Effector memory CD8-positive, alpha-beta T cell (primary cell): Measurements from ENCODE around the gene RAPGEF6.

Experiments
- ATAC-seq: fragments of 150-1000 bp; cut with Tn5 transposase; replicated peaks from 2 replicates; pipeline ENCODE4 v1.10.0; 2021; ENCODE audit warnings: mild to moderate bottlenecking, moderate library complexity
- DNase-seq, 3 experiments: peaks; one replicate each; pipeline ENCODE4 v3.0.0; 2021
- H3K27ac Mint-ChIP-seq, 2 donors: one replicate each; pipeline ENCODE4 v1.8.0; 2022; ENCODE audit warnings: mild to moderate bottlenecking in 2 of 2, mixed read lengths in 2 of 2, moderate library complexity in 2 of 2
- H3K27me3 Mint-ChIP-seq, 2 donors: one replicate each; pipeline ENCODE4 v1.8.0; 2022; ENCODE audit warnings: mixed read lengths in 2 of 2
- H3K36me3 Mint-ChIP-seq: one replicate; pipeline ENCODE4 v1.8.0; 2022; ENCODE audit warnings: mild to moderate bottlenecking, moderate library complexity, mixed read lengths; ENCODE audit not compliant: insufficient read depth
- H3K4me1 Mint-ChIP-seq, 2 donors: one replicate each; pipeline ENCODE4 v1.8.0; 2022; ENCODE audit warnings: low read depth in 2 of 2, mixed read lengths in 2 of 2
- H3K4me3 Mint-ChIP-seq, 2 donors: one replicate each; pipeline ENCODE4 v1.8.0; 2022; ENCODE audit warnings: mild to moderate bottlenecking in 2 of 2, mixed read lengths in 2 of 2, moderate library complexity in 2 of 2
- H3K9me3 Mint-ChIP-seq, 2 donors: one replicate each; pipeline ENCODE4 v1.8.0; 2022; ENCODE audit warnings: mixed read lengths in 2 of 2

The RAPGEF6 gene

DNA sequence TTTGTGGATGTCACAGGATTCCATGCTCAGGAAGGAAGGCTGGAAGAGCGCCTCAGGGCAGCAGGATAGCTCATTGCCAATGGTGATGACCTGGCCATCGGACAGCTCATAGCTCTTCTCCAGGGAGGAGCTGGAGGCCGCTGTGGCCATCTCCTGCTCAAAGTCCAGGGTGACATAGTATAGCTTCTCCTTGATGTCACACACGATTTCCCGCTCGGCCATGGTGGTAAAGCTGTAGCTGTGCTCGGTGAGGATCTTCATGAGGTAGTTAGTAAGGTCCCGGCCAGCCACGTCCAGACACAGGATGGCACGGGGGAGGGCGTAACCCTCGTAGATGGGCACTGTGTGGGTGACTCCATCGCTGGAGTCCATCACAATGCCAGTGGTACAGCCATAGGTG is 24.3 kb upstream of the RAPGEF6 start:
- ATAC-seq (no peak), DNase-seq (no peak)
- no peak overlapping the region for H3K27ac Mint-ChIP-seq
- H3K9me3 Mint-ChIP-seq, result peaks cover 2 to 9% of the 10 kb centered on the region in 2 donors
- H3K4me3 Mint-ChIP-seq, result no peak overlapping the region
- H3K4me1 Mint-ChIP-seq, result peaks cover 4 to 10% of the 10 kb centered on the region in 2 donors
- H3K27me3 Mint-ChIP-seq, result no peaks in the 10 kb centered on the region
- H3K36me3 Mint-ChIP-seq, result peaks cover 24% of the 10 kb centered on the region

DNA sequence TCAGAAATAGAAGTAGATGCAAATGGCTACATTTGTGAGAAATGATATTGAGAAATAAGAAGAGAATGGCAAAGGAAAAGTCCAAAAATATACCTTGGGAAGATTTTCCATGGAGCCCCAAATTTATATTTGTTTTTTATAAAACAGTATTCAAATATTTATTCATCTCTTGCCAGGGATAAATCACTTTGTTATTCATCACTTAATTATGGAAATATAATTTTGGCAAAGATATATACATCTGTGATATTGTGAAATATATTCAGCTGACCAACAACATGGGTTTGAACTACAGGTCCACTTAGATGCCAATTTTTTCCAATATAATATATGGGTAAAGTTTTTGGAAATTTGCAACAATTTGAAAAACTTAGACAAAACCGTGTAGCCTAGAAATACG is 19.7 kb upstream of the RAPGEF6 start:
- Mint-ChIP-seq H3K27ac (no peak overlapping the region), H3K4me3 (no peak overlapping the region), H3K9me3 (peaks cover 0 to 9% of the 10 kb centered on the region in 2 donors), H3K27me3 (no peaks in the 10 kb centered on the region), H3K36me3 (peaks cover 26% of the 10 kb centered on the region), H3K4me1 (peaks cover 4 to 12% of the 10 kb centered on the region in 2 donors)
- DNase-seq (no peak), ATAC-seq (no peak)

DNA sequence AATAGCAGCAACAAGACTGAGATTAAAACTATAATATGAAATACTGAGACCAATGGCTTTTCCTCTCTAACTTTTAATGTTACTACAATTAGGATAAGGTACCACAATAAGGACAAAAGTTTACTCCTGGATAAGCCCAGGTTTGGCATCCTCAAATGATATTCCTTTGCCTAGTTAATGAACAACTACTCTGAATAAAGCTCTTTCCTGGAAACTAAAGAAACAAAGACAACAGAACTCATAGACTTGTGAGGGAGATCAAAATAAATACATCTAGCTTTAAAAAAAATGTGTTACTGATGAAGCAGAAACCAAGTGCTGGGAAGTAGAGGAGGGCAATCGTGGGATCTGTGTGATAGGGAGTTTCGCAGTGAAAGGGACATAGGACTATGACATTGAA is 19.3 kb upstream of the RAPGEF6 start:
- peaks cover 4 to 9% of the 10 kb centered on the region in 2 donors for H3K4me1 Mint-ChIP-seq

DNA sequence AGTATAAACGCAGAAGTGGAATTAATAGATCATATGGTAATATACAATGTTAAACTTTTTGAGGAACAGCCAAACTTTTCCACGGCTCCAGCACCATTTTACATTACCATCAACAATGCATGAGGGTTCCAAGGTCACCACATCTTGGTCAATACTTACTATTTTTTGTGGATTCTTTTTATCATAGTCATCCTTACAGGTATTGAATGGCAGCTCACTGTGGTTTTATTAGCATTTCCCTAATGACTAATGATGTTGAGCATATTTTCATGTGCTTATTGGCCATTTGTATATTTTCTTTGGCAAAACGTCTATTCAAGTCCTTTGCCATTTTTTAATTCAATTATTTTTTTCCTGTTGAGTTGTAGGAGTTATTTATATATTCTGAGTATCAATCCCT is 14.1 kb upstream of the RAPGEF6 start:
- Mint-ChIP-seq H3K27me3 (no peaks in the 10 kb centered on the region), H3K36me3 (peaks cover 19% of the 10 kb centered on the region), H3K4me1 (peaks cover 0 to under 1% of the 10 kb centered on the region in 2 donors), H3K9me3 (no peaks in the 10 kb centered on the region), H3K27ac (no peak overlapping the region), H3K4me3 (no peak overlapping the region)
- no peak for DNase-seq
- no peak for ATAC-seq

More for the DNA sequence above, 19.3 kb upstream of the RAPGEF6 start:
- no peak overlapping the region for H3K4me3 Mint-ChIP-seq
- no peak for ATAC-seq
- H3K9me3 Mint-ChIP-seq, result peaks cover 0 to 5% of the 10 kb centered on the region in 2 donors
- H3K27me3 Mint-ChIP-seq, result no peaks in the 10 kb centered on the region
- H3K36me3 Mint-ChIP-seq, result peaks cover 24% of the 10 kb centered on the region
- no peak for DNase-seq
- H3K27ac Mint-ChIP-seq, result no peak overlapping the region

DNA sequence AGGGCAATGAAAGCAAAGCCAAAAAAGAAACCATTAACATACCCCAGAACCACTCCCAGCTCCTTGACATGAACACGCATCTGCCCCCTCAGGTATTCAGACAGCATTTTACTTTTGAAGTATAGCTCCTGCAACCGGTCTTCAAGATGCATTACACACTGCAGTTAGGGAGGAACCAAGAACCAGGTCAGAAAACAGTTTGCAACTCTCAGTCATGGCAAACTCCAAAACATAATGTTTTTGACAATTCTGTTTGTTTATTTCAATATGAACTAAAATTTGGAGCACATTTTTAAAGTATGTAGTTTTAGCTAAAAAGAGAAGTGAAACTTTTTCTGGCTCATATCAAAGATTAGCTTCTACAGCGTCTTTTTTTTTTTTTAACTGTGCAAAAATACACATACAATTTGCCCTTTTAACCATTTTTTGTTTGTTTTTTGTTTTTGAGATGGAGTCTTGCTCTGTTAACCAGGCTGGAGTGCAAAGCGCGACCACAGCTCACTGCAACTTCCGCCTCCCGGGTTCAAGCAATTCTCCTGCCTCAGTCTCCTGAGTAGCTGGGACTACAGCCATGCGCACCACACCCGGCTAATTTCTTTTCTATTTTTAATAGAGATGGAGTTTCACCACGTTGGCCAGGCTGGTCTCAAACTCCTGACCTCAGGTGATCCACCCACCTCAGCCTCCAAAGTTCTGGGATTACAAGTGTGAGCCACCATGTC is 12.2 kb upstream of the RAPGEF6 start:
- H3K4me3 Mint-ChIP-seq, result no peak overlapping the region
- no peak for ATAC-seq
- H3K27ac Mint-ChIP-seq, result no peak overlapping the region
- H3K36me3 Mint-ChIP-seq, result peaks cover 19% of the 10 kb centered on the region
- no peaks in the 10 kb centered on the region for H3K27me3 Mint-ChIP-seq
- DNase-seq, result no peak
- no peaks in the 10 kb centered on the region for H3K4me1 Mint-ChIP-seq
- H3K9me3 Mint-ChIP-seq, result no peaks in the 10 kb centered on the region

DNA sequence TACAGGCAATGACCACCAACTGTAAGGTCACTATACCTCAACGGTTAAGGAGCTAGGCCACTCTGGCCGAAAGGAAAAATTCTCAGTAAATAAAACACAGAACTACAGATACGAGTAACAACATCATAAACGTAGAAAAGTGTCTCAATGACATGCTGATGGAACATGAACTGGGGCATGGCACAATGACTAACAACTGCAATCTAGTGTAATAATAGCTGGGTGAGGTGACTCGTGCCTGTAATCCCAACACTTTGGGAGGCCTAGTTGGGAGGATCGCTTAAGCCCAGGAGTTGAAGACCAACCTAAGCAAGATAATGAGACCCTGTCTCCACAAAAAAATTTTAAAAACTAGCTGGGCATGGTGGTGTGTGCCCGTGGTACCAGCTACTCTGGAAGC is 9.8 kb upstream of the RAPGEF6 start:
- H3K36me3 Mint-ChIP-seq, result peaks cover 6% of the 10 kb centered on the region
- H3K27ac Mint-ChIP-seq, result peak overlapping the region in 1 of 2 donors; percentile 25
- no peaks in the 10 kb centered on the region for H3K4me1 Mint-ChIP-seq
- DNase-seq (no peak), ATAC-seq (no peak)
- H3K27me3 Mint-ChIP-seq, result no peaks in the 10 kb centered on the region
- no peak overlapping the region for H3K4me3 Mint-ChIP-seq
- H3K9me3 Mint-ChIP-seq, result no peaks in the 10 kb centered on the region

DNA sequence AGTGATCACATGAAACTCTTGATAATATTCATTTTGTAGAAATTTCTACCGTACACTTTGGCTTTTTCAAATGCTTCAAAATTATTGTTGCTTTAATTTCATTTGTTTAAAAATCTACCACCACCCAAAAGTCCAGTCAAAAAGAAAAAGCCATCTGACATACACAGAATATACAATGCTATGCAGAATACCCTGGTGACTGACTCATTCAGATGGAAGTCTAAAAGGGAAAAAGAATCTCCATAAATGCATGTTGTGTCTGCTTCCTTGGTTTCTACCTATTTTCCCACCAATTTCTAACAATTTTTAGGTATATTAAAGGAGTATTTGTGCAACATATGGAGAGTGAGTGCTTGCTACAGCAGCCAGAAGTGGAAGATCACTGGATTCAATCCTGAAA is 9.3 kb upstream of the RAPGEF6 start:
- DNase-seq (no peak), ATAC-seq (no peak)
- peaks cover 0 to 2% of the 10 kb centered on the region in 2 donors for H3K4me1 Mint-ChIP-seq
- H3K4me3 Mint-ChIP-seq, result no peak overlapping the region
- H3K27me3 Mint-ChIP-seq, result no peaks in the 10 kb centered on the region
- H3K36me3 Mint-ChIP-seq, result peaks cover 6% of the 10 kb centered on the region
- H3K9me3 Mint-ChIP-seq, result no peaks in the 10 kb centered on the region
- H3K27ac Mint-ChIP-seq, result no peak overlapping the region

DNA sequence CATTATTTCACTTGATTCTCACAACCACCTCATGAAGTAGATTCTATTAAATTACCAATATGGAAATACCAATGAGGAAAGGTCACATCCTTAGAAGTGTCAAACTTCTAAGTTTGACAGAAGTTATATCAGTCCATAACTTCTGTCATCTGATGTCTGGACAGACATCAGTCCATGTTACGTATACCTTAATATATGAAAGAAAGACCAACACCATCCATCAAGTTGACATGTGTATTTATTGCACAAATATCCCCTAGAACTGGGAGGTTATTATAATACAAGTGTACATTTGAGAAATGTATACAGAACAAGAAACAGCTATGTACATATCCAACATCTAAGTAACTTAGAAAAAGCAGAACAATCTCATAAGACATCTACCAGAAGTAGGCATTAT is 6.5 kb upstream of the RAPGEF6 start:
- ATAC-seq (no peak), DNase-seq (no peak)
- H3K4me1 Mint-ChIP-seq, result peaks cover 1 to 2% of the 10 kb centered on the region in 2 donors
- H3K9me3 Mint-ChIP-seq, result no peaks in the 10 kb centered on the region
- H3K27ac Mint-ChIP-seq, result no peak overlapping the region
- no peaks in the 10 kb centered on the region for H3K27me3 Mint-ChIP-seq
- H3K4me3 Mint-ChIP-seq, result no peak overlapping the region
- H3K36me3 Mint-ChIP-seq, result no peaks in the 10 kb centered on the region

DNA sequence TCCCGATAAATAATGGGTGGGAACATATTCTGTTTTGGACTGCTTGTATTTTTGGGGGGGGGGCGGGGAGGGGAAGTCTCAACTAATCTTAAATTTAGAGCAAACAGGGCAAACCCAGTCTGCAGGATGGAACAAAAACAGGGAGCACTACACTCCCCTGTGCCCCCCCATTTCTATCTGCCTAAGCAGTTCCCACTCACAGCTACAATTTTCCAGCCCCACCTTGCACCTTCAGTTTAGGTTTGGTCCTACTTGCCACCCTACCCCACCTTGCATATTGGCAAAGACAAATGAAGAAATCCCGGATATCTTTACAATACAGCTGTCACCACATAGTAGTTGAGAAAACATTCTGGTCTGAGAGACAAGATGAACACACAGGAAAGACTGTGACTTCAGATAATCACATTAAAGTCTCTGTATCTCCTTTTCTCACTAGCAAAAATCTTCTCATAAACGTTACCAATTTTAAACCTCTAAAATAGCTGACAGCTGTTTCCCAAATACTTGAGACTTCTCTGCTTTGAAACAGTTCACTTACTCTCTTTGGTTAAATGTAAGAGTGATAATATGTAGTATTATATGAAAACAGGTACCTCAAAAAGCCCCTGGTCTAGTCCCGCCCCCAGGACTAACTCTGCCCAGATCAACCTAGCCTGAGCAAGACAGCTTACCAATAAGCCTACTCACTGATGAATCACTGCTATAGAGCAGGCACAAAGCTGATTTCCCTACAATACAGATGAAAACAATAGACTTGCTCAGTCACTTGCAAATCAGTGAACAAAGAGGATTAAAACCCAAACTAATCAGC is 5.2 kb upstream of the RAPGEF6 start:
- Mint-ChIP-seq H3K27me3 (no peaks in the 10 kb centered on the region), H3K9me3 (no peaks in the 10 kb centered on the region), H3K4me3 (no peak overlapping the region), H3K27ac (peak overlapping the region; percentile 1 to 23), H3K4me1 (peaks cover 2 to 8% of the 10 kb centered on the region in 2 donors), H3K36me3 (peaks cover 7% of the 10 kb centered on the region)
- DNase-seq (no peak), ATAC-seq (no peak)

DNA sequence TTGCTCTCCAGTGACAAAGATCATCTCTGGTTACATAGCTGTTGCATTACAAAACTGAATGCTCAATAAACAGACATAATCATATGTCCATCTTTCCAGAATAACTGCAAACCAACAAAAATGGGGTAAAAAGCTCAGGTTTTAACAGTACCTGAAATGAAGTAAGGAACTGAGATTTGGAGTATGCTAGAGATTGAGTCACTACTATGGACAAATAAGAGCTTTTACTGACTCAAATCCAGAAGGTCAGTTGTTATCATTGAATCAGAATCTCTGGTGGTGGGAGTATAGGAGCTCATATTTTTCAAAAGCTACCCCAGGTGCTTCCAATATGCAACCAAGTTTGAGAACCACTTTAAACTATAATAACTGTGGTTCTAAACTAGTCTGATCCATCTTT is 4.1 kb upstream of the RAPGEF6 start:
- Mint-ChIP-seq H3K27ac (no peak overlapping the region), H3K4me1 (peaks cover 5 to 13% of the 10 kb centered on the region in 2 donors), H3K9me3 (no peaks in the 10 kb centered on the region), H3K4me3 (no peak overlapping the region), H3K36me3 (peaks cover 16% of the 10 kb centered on the region), H3K27me3 (no peaks in the 10 kb centered on the region)
- no peak for ATAC-seq
- DNase-seq, result no peak

DNA sequence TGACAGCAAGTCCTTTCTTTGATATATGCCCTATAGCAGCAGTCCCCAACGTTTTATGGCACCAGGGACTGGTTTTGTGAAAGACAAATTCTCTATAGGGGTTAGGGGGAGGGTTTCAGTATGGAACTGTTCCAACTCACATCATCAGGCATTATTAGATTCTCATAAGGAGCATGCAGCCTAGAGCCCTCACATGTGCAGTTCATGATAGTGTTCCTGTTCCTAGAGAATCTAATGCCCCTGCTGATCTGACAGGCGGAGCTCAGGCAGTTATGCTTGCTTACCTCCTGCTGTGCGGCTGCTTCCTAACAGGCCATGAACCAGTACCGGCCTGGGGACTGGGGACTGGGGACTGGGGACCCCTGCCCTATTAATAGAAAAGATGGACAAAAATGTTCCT is 2.7 kb upstream of the RAPGEF6 start:
- Mint-ChIP-seq H3K27ac (no peak overlapping the region), H3K36me3 (peaks cover 20% of the 10 kb centered on the region), H3K9me3 (no peaks in the 10 kb centered on the region), H3K27me3 (no peaks in the 10 kb centered on the region), H3K4me1 (peaks cover 8 to 18% of the 10 kb centered on the region in 2 donors), H3K4me3 (no peak overlapping the region)
- no peak for DNase-seq
- ATAC-seq, result no peak

DNA sequence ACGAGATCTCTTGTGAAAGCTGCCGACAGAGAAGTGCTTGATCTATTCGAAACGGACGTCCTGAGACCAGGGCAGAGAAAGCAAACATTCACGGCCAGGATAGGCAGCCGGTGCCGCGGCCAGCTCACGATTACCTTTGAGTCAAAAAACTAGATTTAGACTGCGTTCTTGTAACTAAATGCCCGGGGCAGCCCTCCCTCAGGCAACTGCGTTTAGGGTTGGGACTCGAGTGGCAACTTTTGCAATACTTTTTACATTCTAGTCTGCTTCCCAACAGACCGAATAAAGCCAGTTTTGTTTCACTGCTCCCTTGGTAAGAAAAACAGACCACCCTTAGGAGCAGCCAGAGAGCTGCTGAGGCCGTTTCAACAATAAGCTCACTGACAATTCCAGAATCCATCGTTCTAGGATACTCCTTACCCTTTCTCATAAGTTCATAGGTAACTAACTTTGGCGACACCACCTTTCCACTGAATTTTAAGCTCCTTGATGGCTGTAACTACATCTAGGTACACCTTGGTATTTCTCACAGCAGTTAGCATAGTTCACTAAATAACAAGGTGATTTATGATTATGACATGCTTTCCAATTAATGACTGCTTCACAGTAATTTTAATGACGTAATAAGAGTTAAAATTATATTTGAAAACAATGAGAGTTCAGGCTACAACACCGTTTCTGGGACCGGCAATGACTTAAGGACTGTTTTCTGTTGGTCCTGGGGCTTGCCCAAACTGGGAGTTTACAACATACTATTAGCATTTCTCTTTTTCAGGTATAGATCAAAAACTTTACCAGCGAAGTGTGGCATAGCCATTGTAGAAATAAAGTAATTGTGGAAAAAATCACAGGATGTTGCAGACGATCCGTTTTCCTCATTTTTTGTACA is 899 bp upstream of the RAPGEF6 start:
- ATAC-seq, result peak; percentile 2
- peak overlapping the region; percentile 97 to 99 for H3K27ac Mint-ChIP-seq
- H3K4me1 Mint-ChIP-seq, result peaks cover 8 to 18% of the 10 kb centered on the region in 2 donors

DNA sequence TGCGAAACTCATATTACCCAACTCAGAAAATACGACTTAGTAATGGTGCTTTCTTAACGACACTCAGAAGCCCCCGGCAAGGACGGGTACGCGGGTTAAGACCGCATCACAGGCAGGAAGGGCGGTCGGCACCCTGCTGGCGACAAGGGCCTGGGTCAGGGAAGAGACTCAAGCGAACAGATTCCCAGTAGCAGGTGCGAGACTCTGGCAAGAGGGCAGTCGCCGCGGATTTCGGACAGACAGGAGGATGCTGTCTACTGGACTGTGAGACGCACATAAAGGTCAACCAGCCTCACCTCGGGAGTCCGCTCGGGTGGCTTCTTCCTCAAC is 398 bp downstream of the RAPGEF6 start:
- H3K4me3 Mint-ChIP-seq, result peak overlapping the region in 1 of 2 donors; percentile 91
- ATAC-seq, result peak; percentile 43
- H3K36me3 Mint-ChIP-seq, result peaks cover 20% of the 10 kb centered on the region
- no peaks in the 10 kb centered on the region for H3K9me3 Mint-ChIP-seq
- H3K4me1 Mint-ChIP-seq, result peaks cover 7 to 18% of the 10 kb centered on the region in 2 donors
- no peaks in the 10 kb centered on the region for H3K27me3 Mint-ChIP-seq
- H3K27ac Mint-ChIP-seq, result peak overlapping the region; percentile 97 to 99
- DNase-seq, result peak; percentile 62 to 64 (median 63)

More for the DNA sequence above, 899 bp upstream of the RAPGEF6 start:
- Mint-ChIP-seq H3K9me3 (no peaks in the 10 kb centered on the region), H3K4me3 (peak overlapping the region in 1 of 2 donors; percentile 91), H3K36me3 (peaks cover 20% of the 10 kb centered on the region), H3K27me3 (no peaks in the 10 kb centered on the region)
- DNase-seq, result no peak
